ENCODE results near the gene CST8.

- no peak for TF ChIP-seq POLR2A (IDR thresholded peaks at IDR 0.05)
- TF ChIP-seq, protein P1, sequence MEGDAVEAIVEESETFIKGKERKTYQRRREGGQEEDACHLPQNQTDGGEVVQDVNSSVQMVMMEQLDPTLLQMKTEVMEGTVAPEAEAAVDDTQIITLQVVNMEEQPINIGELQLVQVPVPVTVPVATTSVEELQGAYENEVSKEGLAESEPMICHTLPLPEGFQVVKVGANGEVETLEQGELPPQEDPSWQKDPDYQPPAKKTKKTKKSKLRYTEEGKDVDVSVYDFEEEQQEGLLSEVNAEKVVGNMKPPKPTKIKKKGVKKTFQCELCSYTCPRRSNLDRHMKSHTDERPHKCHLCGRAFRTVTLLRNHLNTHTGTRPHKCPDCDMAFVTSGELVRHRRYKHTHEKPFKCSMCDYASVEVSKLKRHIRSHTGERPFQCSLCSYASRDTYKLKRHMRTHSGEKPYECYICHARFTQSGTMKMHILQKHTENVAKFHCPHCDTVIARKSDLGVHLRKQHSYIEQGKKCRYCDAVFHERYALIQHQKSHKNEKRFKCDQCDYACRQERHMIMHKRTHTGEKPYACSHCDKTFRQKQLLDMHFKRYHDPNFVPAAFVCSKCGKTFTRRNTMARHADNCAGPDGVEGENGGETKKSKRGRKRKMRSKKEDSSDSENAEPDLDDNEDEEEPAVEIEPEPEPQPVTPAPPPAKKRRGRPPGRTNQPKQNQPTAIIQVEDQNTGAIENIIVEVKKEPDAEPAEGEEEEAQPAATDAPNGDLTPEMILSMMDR (IDR thresholded peaks at IDR 0.05), result no peak
Observed at GRCh38 chr20:23484081-23484480, 6.8 kb upstream of the CST8 start.
